Ureter (tissue), 1 donor: ENCODE measurements around the gene AHCYL2. TPM values are rescaled to one million over a fixed set of nuclear protein-coding genes. Genes with fewer than 3 reads are reported as not detected.
"Not testable (repeated sequence)": the region's sequence is repeated elsewhere in the genome, so short reads cannot be mapped to it uniquely, and the experiment has no call there.

ENCODE experiments used
- DNase-seq: peaks from one replicate; pipeline ENCODE4 v3.0.0-alpha.2; 2020; ENCODE audit warnings: low spot score
- total RNA-seq: library from RNA; stranded (reverse); gene quantifications from one replicate; pipeline ENCODE4 v1.2.4, GENCODE V29; 2023
- donor health status: DM: yes; HTN: yes; CAD: no.

AHCYL2 gene
- total RNA-seq, 1 donor from 2014 or later, result 19.3 TPM

GRCh38 chr7:129209067-129209926 is 15.5 kb upstream of the AHCYL2 start:
- DNase-seq, result no peak

GRCh38 chr7:129210256-129210988 is 14.4 kb upstream of the AHCYL2 start:
- DNase-seq, result peak; percentile 83

- DNase-seq, result no peak
These were observed 13.9 kb upstream of the AHCYL2 start for GRCh38 chr7:129210989-129211312.

- no peak for DNase-seq
These were observed 12.7 kb upstream of the AHCYL2 start for GRCh38 chr7:129212126-129212525.

GRCh38 chr7:129212596-129212995 is 12.2 kb upstream of the AHCYL2 start:
- no peak for DNase-seq

GRCh38 chr7:129213828-129214227 is 11.0 kb upstream of the AHCYL2 start:
- no peak for DNase-seq

- not testable (repeated sequence) for DNase-seq
These were observed 9.1 kb upstream of the AHCYL2 start for GRCh38 chr7:129215691-129216090.

GRCh38 chr7:129216101-129216715 is 8.6 kb upstream of the AHCYL2 start:
- DNase-seq, result not testable (repeated sequence)

GRCh38 chr7:129216821-129217416 is 7.9 kb upstream of the AHCYL2 start:
- not testable (repeated sequence) for DNase-seq

- peak; percentile 85 for DNase-seq
These were observed 6.2 kb upstream of the AHCYL2 start for GRCh38 chr7:129218514-129219062.

- DNase-seq, result not testable (repeated sequence)
These were observed 5.7 kb upstream of the AHCYL2 start for GRCh38 chr7:129219166-129219565.

- DNase-seq, result no peak
These were observed 2.8 kb upstream of the AHCYL2 start for GRCh38 chr7:129222064-129222463.

- peak; percentile 58 for DNase-seq
These were observed 538 bp downstream of the AHCYL2 start for GRCh38 chr7:129225206-129225930.

GRCh38 chr7:129225931-129226572 is 1.2 kb downstream of the AHCYL2 start:
- no peak for DNase-seq

GRCh38 chr7:129227646-129228578 is 3.1 kb downstream of the AHCYL2 start:
- DNase-seq, result no peak

- DNase-seq, result no peak
These were observed 3.8 kb downstream of the AHCYL2 start for GRCh38 chr7:129228633-129229032.

GRCh38 chr7:129231666-129232065 is 6.8 kb downstream of the AHCYL2 start:
- DNase-seq, result no peak

GRCh38 chr7:129238546-129238945 is 13.7 kb downstream of the AHCYL2 start:
- DNase-seq, result no peak

GRCh38 chr7:129240119-129240820 is 15.4 kb downstream of the AHCYL2 start:
- no peak for DNase-seq
